SK-N-SH treated with all-trans-retinoic acid at 6 μM for 48 hours (cell line): ENCODE measurements around the gene FIGNL2.

Experiments used
- PATZ1 ChIP-seq: fragments of 250-450 bp; sonication (Bioruptor Pico); IDR thresholded peaks from 2 replicates; pipeline ENCODE4 v1.8.0; 2020; ENCODE audit warnings: mild to moderate bottlenecking, moderate library complexity, borderline replicate concordance
- RARB ChIP-seq: fragments of 250-450 bp; sonication (Bioruptor Pico); IDR thresholded peaks from 2 replicates; pipeline ENCODE4 v1.8.0; 2021; ENCODE audit warnings: mild to moderate bottlenecking, moderate library complexity

- no peak for TF ChIP-seq PATZ1 (CRISPR knock-in tag)
- TF ChIP-seq RARB (CRISPR knock-in tag): no peak
Observed at GRCh38 chr12:51893786-51894185, 45.3 kb upstream of the FIGNL2 start.
